ENCODE measurements around the gene TMEM63C.
A peak's percentile ranks its signal among the peaks of the same experiment; 100 is the strongest.

TMEM63C gene

DNA sequence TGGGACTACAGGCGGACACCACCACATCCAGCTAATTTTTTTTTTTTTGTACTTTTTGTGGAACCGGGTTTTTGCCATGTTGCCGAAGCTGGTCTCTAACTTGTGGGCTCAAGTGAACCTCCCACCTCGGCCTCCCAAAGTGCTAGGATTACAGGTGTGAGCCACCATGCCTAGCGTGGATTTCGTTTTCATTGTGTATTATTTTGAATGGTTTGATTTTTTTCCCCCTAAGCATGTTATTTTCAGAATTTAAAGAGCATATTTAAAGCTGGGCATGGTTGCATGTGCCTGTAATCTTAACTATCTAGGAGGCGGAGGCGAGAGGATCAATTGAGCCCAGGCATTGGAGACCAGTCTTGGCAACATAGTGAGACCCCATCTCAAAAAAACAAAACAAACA lies 13.1 kb downstream of the TMEM63C start:
- DNase-seq = no peak

DNA sequence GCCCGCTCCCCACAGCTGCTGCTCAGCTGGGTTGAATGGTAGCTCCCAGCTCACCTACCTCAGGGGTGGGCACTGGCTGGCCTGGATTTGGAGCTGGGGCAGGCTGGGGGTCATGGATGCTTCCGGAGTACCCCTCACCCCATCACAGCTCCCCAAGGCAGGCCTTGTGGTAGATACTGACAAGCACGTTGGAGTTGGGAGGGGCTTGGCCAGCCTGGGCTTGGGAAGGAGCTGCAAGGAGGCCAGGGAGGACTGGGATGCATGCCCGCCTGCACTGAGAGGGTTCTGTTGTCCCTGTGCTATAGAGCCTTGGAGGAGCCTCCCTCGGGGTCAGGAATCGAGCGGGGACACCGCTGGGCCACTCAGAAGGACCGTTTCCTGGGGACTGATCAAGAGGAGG lies 14.2 kb downstream of the TMEM63C start:
- DNase-seq = peak in 13 of 58 donors; percentile 7 to 59 (median 21)

DNA sequence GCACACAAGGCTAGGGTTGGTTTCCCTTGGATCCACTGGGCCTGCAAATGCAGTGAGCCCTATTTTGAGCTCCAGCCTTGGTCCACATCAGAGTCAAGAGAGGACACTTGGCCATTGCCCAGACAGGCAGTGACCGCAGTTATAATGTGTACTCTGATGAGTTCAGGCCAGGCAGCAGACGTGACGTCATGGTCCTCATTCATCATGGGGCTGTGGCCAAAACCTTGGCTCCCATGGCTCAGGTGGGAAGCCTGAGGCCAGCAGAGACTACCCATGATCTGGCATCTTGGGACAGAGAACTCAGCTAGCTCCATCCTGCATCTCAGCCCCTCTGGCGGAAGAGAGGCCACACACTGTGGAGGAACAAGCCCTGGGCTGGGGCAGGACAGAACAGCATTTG lies 16.4 kb downstream of the TMEM63C start:
- DNase-seq = no peak

DNA sequence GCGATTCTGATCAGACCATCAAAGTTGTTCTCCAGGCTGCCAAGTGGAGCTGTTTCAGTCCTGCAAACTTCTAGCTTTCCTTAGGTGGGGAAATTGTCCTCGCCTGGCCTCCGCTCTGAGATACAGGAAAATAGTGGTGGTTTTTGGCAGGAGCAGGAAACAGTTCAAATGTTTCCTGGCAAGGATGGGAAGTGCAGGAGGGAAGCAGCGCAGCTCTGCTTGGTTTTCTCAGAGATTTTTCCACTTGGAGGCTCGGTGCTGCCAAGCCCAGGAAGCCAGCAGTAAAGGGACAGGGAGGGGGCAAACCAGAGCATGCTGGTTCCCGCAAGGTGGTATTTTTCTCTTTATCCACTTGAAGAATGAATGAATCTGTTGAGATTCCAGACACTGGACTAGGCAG lies 17.0 kb downstream of the TMEM63C start:
- peak in 1 of 58 donors; percentile 5 for DNase-seq

DNA sequence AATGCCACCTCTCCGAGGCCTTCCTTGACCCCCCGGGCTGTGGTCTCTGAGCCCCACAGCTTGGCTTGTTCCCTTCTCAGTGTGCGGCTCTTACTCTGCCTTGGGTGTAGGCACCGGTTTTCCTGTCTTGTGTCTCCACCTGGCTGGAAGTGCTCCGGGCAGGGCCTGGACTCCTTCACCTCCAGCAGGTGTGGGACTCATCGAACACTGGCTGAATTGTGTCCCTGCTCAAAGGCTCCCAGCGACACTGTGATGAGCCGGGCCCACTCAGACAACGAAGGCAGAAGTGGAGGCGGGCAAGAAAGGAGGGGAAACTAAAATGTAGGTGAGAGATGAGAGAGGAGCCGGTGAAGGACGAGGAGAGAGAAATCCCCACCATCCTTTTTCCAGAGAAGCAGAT lies 18.0 kb downstream of the TMEM63C start:
- DNase-seq = no peak

DNA sequence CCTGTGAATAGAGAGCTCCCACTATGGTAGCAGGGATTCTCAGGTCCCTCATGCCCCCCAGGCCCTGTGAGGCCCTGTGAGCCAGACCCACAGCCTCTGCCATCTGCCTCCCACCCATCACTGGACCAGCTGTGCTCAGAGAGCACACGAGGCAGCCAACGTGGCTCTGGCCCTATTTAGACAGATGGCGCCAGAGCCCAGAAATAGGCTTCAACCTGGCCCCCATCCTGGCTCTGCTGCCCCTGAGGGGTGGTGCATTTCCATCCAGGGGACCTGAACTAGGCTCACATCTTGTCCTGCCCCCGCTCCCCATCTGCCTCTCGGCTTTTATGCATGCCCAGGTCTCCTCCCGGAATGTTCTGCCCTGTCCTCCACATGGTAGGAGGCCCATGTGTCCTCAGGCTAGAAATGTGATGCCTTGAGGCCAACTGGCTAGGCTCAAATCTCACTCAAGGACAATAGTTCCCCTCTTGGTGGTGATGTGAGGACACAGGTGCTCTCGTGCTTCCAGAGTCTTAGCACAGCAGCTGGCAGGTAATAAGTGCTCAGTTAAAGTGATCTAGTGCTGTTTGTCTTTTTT lies 18.9 kb downstream of the TMEM63C start:
- DNase-seq = no peak

DNA sequence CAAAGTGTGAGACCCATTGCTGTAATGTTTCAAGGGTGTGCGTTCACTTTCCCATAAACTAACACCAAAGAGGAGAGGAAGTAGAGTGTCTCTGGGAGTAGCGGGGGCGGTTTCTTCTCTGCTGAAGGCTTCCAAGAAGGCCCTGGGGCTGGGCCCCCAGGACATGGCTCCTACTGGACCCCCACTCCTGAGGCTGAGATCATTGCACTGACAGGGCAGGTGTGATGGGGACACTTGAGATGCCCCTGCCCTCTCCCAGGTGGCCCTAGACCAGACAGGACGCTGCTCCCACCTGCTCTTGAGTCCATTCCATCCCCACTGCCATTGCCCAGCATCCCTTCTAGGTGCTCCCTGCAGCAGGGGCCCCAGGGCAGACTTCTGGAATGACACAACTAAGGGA lies 20.1 kb downstream of the TMEM63C start:
- no peak for DNase-seq

DNA sequence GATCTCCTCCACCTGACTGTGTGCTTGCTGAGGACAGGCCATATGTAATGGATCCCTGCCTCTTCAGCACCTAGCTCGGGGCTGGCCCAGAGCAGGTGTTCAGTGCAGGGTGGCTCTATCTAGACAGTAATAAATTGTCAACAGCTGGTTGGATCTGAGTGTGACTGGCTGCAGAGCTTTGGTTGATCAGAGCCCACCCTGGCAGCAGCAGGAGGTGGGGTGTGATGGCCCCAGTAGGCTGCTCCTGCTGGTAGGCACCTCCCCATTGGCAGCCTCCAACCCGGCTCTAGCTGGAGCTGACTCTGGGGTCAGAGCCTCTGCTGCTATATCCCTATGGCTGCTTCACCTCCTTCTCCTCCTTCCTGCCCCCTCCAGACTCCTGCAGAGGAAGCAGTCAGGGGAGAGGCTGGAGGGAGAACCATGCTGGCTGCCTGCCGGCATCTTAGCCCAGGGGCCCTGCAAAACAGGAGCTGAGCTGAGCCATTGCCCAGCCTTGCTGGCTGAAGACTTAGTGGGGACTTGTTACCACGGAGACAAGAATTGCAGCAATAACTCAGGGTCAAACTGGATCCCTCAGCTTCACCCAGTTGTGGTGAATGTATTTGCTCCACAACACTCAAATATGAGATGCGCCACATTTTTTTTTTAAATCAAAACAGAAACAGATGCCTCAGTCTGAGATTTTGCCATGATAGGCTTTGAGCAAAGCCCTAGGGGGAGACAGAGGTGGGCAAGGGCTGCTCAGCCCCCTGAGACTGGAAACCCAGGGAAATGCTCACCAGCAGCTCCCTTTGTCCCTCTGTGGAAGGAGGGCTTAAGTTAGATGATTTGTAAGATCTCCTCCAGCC lies 22.2 kb downstream of the TMEM63C start:
- peak in 36 of 58 donors; percentile 10 to 71 (median 26) for DNase-seq

DNA sequence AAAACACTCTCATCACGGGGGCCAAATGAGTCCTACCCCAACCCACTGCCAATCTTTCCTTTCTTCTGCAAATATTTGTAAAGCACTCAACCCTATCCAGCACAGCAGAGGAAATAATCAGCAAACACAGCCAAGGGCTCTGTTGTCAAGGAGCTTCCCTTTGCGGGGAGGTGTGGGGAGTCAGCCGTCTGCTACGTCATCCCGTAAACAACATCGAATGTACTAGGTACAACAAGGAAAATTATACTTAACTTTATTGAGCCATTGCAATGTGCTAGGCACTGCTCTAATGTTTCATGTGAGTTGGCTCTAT lies 22.8 kb downstream of the TMEM63C start:
- DNase-seq = peak in 6 of 58 donors; percentile 7 to 53 (median 24)

DNA sequence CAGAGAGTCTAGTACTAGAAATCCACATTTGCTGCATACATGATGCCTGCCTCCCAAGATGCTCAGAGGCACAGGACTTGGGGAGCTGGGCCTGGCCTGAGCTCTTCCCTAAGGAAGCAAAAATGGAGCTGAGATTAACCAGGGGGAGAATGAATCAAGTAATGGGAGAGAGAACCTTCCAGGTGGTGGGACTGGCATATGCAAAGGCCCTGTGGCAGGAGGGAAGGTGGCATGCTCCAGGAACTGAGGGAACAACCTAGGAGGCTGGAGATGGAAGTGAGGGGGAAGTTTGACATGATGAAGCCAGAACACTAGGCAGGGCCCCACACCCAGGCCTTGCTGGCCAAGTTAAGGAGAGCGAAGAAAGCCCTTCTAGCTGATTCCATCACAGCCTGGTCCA lies 23.3 kb downstream of the TMEM63C start:
- no peak for DNase-seq

DNA sequence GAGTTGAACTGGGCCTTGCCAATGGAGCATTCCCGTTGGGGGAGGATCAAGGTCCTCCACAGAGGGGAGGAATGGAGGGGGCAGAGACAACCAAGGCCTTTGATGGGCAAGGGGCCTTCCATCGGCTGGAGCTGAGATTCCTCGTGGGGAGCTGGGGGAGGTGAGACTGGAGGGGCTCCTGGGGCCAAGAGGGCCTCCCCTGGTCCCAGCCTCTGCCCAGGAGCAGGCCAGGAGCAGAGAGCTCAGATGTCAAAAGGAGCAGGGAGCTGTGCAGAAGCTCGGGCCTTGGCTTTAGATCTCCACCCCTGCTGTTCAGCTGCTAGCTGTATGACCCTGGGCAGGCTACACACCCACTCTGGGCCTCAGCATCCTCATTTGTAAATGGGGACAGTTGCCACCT lies 24.0 kb downstream of the TMEM63C start:
- DNase-seq = no peak

DNA sequence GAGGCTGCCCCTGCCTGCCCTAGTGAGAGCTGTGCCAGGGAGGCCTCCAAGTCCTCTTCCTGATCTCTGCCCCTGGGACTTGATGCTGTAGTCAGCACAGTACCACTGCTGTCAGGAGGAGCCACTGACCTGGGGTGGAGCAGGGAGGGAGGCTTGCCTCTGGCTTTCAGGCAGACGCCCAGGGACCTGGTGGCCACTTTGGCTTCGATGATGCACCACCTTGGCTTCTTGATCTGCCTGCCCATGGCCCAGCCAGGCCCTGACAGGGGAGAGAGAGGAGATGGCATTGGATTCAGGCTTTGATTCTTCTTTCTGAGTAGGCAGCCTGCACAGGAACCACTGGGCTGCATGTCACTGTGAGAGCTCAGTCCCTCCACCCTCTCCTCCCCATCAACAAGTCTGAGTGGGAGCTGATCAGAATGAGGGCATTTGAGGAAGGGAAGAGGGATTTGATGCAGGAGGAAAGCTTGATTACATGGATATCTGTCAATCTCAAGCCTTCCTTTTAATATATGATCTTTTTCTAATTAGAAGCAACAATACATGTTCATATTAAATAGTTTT lies 24.7 kb downstream of the TMEM63C start:
- no peak for DNase-seq

DNA sequence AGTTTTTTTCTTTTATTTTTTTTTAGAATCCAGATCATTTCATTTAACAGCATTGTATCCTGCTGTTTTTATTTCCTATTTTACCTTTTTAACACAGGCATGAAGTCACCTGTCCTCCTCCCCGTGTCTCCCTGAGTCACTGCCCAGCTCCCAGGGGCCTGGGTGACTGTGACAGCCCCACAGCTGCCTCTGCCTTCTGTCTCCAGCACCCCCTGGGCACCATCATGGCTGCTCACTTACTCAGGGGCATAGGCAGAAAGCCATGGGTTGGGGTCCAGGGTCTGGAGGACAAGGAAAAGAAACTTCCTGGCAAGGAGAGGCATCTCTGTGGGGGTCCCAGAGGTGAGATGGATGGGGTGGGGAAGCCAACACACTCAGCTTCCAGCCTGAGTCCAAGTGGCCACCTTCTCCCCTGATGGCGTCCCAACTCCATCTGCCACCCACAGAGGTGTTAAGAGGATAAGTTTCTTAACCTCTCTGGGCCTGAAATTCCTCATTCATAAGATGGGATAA lies 25.3 kb downstream of the TMEM63C start:
- DNase-seq = no peak

DNA sequence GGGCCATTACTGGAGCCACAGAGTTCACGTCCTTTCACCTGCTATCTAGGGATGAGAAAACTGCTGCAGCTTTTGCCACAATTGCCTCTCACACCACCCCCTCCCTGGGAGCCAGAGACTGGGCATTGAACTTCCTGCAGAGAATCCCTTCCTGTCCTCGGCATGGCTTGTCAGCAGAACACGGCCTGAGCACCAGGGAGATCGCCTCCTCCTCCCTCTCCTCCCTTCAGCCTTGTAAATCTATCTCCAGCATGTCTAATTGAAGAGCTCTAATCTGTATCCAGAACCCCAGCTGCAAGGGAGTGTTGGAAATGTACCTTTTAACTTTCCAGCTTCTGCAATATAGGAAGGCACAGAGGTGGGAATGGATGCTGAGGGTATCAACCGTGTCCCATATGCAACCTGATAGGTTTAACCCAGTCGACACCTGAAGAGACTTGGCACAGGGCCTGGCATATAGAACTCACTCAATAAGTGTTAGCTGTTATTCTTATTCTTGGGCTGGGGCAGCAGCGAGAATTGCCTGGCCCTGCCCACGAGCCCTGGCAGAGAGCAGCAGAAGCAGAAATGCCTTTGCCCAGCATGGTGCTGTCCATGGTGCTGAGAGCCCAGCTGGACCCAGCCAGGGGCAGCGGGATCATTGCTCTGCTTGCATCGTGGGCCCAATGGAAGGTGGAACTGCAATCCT lies 26.8 kb downstream of the TMEM63C start:
- peak in 47 of 58 donors; percentile 5 to 71 (median 35) for DNase-seq

DNA sequence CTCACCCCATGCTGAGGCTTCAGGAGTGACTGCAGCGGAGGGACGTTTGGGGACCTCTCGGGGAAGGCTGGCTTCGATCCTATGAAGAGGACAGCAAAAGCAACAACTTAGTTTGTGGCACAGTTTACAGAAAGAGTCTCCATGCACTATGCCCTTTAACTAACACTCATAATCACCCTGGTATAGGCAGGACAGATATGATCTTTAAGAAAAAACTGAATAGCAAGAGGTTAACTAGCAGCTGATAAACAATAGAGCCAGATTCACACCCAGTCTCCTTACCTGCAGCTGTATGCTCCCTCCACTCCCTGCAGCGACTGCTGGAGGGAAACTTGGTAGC lies 27.4 kb downstream of the TMEM63C start:
- DNase-seq = no peak

DNA sequence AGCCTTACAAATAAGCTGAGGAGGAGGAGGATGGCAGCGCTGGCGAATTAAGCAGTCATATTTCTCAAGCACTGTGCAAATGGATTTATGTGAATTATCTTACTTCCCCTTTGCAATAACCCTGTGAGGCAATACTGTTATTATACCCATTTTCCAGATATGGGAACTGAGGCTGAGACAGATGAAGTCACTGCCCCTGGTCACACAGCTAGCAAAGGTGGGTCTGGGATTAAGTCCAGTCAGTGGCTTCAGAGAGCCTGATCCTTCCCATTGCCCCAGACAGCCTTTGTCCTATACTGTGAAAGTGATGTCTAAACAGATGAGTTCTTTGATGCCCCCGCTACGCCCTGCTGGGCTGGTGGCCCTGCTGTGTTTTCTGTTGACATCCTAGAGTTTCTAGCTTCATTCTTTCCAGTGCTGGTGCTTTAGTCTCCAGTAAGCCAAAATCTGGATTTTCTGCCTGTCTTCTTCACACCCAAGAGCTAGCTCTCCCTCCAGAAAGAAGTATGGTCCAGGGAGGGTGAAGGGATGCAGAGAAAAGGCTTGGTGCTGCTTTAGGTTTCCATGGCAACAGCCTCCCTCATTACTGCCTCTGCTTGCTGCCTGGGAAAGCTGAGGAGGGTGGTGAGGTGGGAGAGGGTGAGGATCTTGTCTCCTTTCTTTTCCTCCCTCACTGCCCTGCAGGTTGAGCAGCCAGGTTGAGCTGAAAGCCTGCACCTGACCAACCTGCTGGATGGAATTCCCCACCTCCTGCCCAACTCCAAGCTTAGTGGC lies 30.7 kb downstream of the TMEM63C start:
- DNase-seq = peak in 4 of 58 donors; percentile 4 to 26 (median 12)

DNA sequence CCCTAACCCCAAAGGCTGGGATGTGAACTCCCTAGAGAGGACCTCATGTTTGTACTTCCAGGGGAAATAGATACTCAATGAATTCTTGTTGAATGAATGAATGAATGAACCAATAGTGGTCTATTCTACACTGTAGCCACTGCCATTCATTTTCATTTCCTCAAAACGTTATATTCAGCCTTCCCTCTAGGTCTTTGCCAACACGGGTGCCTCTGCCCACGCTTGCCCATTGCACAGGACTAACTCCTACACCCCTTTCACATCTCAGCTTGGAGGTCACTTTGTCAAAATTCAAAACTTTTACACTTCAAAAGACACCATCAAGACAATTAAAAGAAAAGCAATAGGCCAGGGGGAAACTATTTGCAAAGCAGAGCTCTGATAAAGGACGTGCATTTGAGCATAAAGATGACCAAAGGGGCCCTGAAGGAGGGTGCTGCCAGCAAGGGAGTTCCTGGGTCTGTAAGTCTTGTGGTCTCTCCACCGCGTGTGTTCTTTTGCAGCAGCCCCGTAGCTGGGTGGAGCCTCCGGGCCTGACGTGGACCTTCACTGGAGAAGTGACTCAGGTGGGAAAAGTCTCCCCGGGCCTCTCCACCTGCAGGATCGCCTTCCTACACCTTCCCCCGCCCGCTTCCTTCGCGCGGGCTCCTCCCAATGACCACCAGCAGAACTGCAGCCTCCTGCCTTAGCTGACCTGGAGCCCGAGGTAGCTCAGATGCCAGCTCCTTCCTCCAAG lies 31.5 kb downstream of the TMEM63C start:
- DNase-seq = peak in 38 of 58 donors; percentile 3 to 79 (median 20)

DNA sequence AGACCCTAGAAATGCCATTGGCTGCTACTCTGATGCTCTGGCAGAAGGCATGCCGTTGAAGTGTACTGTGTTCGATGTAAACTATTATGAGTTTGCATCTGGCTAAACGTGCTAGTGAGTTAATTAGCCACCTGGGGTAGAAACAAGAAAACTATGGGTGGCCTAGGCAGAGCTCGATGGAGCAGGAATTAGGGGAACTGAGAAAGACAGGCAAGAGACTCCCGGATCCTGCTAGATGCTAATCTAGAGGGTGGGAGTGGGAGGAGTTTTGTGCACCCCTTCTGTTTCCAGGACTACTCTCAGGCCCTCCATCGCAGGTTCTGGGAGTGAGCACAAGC lies 32.0 kb downstream of the TMEM63C start:
- DNase-seq = no peak

DNA sequence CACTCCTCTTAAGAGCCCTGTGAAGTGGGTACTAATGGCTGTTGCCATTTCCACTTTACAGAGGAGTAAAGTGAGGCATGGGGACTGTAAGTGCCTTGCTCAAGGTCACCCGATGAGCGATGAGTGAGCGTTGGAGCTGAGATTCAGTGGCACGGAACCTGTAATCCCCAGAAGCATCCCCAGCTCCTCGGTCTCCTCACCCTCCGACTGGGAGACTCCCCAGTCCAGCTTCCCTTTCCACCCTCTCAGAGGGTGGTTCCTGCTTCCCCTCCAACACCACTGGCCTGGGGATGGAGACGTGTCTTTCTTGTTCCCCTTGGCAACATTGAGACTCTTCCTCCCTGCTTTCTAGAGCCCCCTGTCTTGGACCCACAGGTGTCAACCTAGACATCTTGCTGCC lies 32.6 kb downstream of the TMEM63C start:
- DNase-seq = no peak

DNA sequence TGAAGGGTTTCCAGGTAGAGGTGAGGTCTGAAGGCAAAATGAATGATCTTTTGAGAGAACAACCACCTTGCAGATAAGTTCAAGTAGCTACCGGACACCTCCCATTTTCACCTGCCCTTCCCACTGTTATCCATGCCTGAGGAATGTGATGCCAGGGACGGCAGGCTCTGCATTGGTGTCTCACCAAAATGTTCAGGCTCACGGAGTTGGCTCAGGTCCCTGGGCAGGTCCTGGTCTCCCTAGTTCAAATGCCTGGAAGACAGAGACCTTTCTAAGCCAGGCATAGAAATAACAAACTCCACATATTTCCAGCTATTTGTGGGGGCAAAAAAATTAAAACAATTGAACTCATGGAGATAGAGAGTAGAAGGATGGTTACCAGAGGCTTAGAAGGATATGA lies 36.0 kb downstream of the TMEM63C start:
- no peak for DNase-seq

DNA sequence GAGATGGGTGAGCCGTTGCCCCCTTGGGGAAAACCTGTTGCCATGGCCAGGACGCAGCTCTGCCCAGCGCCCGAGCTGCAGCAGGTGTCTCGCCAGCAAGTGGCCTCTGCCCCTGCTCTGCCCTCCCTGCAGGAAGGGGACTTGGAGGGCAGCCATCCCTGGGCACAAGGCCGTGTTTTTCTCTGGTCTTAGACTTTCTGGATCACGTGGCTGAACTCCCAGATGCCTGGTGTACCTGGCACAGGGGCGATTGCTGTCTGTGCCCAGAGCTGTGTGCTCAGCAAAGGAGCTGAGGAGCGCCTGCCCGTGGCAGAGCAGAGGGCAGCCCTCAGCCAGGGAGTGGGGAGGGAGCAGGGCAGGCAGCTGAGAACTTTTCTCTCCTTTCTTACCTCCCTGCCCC lies 38.0 kb downstream of the TMEM63C start:
- peak in 25 of 58 donors; percentile 4 to 71 (median 17) for DNase-seq

Data from anterior cingulate cortex (tissue), 58 donors.